NCI-H2227 (cell line): ENCODE data around the gene MILR1.
"Not testable (repeated sequence)": the region's sequence is repeated elsewhere in the genome, so short reads cannot be mapped to it uniquely, and the experiment has no call there.

Experiments
- DNase-seq: peaks from one replicate; lab custom pipeline; 2025; ENCODE audit not compliant: unreplicated experiment; lab: John Stamatoyannopoulos, UW

The MILR1 gene

GRCh38 chr17:64470625-64471024 lies 21.7 kb downstream of the MILR1 start:
- peak; percentile 58 for DNase-seq

- no peak for DNase-seq
Measured at GRCh38 chr17:64471440-64471839, 22.5 kb downstream of the MILR1 start.

- no peak for DNase-seq
Measured at GRCh38 chr17:64472564-64472963, 23.6 kb downstream of the MILR1 start.

- no peak for DNase-seq
Measured at GRCh38 chr17:64477849-64478248, 28.9 kb downstream of the MILR1 start.

- no peak for DNase-seq
Measured at GRCh38 chr17:64480951-64481350, 32.0 kb downstream of the MILR1 start.

GRCh38 chr17:64484380-64484779 lies 35.5 kb downstream of the MILR1 start:
- DNase-seq, result no peak

- no peak for DNase-seq
Measured at GRCh38 chr17:64488301-64488700, 39.4 kb downstream of the MILR1 start.

GRCh38 chr17:64491034-64491860 lies 42.3 kb downstream of the MILR1 start:
- DNase-seq, result peak; percentile 23

GRCh38 chr17:64491994-64492393 lies 43.1 kb downstream of the MILR1 start:
- DNase-seq, result no peak

- peak; percentile 28 for DNase-seq
Measured at GRCh38 chr17:64492481-64493109, 43.7 kb downstream of the MILR1 start.

GRCh38 chr17:64494121-64494520 lies 45.2 kb downstream of the MILR1 start:
- DNase-seq, result no peak

GRCh38 chr17:64495300-64495699 lies 46.4 kb downstream of the MILR1 start:
- DNase-seq, result not testable (repeated sequence)

- DNase-seq, result no peak
Measured at GRCh38 chr17:64496348-64496785, 47.5 kb downstream of the MILR1 start.

- peak; percentile 96 for DNase-seq
Measured at GRCh38 chr17:64496786-64497564, 48.1 kb downstream of the MILR1 start, which contains the start of gene POLG2. POLG2 (minus strand) TSS chr17:64497054; CDS start chr17:64496968, 86 bp downstream.

- DNase-seq, result peak; percentile 41
Measured at GRCh38 chr17:64497565-64498035, 48.7 kb downstream of the MILR1 start.

- no peak for DNase-seq
Measured at GRCh38 chr17:64498308-64499203, 49.6 kb downstream of the MILR1 start.

- DNase-seq, result no peak
Measured at GRCh38 chr17:64499805-64500486, 51.0 kb downstream of the MILR1 start.

- DNase-seq, result no peak
Measured at GRCh38 chr17:64500487-64500859, 51.6 kb downstream of the MILR1 start.

GRCh38 chr17:64500862-64501765 lies 52.2 kb downstream of the MILR1 start:
- no peak for DNase-seq
